ENCODE results near the gene MAGI2.

The MAGI2 gene

GRCh38 chr7:78215199-78215598 lies 1238.3 kb downstream of the MAGI2 start:
- in situ Hi-C loops (cut with HindIII; ENCODE audit: low sequenced_read_pairs): no loop called here

- in situ Hi-C loops (cut with HindIII; ENCODE audit: low sequenced_read_pairs): no loop called here
Measured at GRCh38 chr7:78213402-78213801, 1240.1 kb downstream of the MAGI2 start.

- in situ Hi-C loops (cut with HindIII; ENCODE audit: low sequenced_read_pairs): no loop called here
Measured at GRCh38 chr7:78212476-78213060, 1240.9 kb downstream of the MAGI2 start.

GRCh38 chr7:78207269-78207668 lies 1246.2 kb downstream of the MAGI2 start:
- in situ Hi-C loops (cut with HindIII; ENCODE audit: low sequenced_read_pairs): no loop called here

GRCh38 chr7:78206769-78207168 lies 1246.7 kb downstream of the MAGI2 start:
- in situ Hi-C loops (cut with HindIII; ENCODE audit: low sequenced_read_pairs): no loop called here

- in situ Hi-C loops (cut with HindIII; ENCODE audit: low sequenced_read_pairs): no loop called here
Measured at GRCh38 chr7:78203042-78203720, 1250.3 kb downstream of the MAGI2 start.

GRCh38 chr7:78198756-78199155 lies 1254.7 kb downstream of the MAGI2 start:
- in situ Hi-C loops (cut with HindIII; ENCODE audit: low sequenced_read_pairs): no loop called here

- in situ Hi-C loops (cut with HindIII; ENCODE audit: low sequenced_read_pairs): no loop called here
Measured at GRCh38 chr7:78197447-78197846, 1256.0 kb downstream of the MAGI2 start.

GRCh38 chr7:78195281-78195680 lies 1258.2 kb downstream of the MAGI2 start:
- in situ Hi-C loops (cut with HindIII; ENCODE audit: low sequenced_read_pairs): no loop called here

- in situ Hi-C loops (cut with HindIII; ENCODE audit: low sequenced_read_pairs): no loop called here
Measured at GRCh38 chr7:78194611-78195010, 1258.9 kb downstream of the MAGI2 start.

- in situ Hi-C loops (cut with HindIII; ENCODE audit: low sequenced_read_pairs): no loop called here
Measured at GRCh38 chr7:78191475-78192079, 1261.9 kb downstream of the MAGI2 start.

GRCh38 chr7:78189762-78190161 lies 1263.7 kb downstream of the MAGI2 start:
- in situ Hi-C loops (cut with HindIII; ENCODE audit: low sequenced_read_pairs): no loop called here

GRCh38 chr7:78185149-78185745 lies 1268.2 kb downstream of the MAGI2 start:
- in situ Hi-C loops (cut with HindIII; ENCODE audit: low sequenced_read_pairs): no loop called here

- in situ Hi-C loops (cut with HindIII; ENCODE audit: low sequenced_read_pairs): no loop called here
Measured at GRCh38 chr7:78184299-78184698, 1269.2 kb downstream of the MAGI2 start.

- in situ Hi-C loops (cut with HindIII; ENCODE audit: low sequenced_read_pairs): no loop called here
Measured at GRCh38 chr7:78179827-78180477, 1273.5 kb downstream of the MAGI2 start.

GRCh38 chr7:78179211-78179610 lies 1274.3 kb downstream of the MAGI2 start:
- in situ Hi-C loops (cut with HindIII; ENCODE audit: low sequenced_read_pairs): no loop called here

- in situ Hi-C loops (cut with HindIII; ENCODE audit: low sequenced_read_pairs): no loop called here
Measured at GRCh38 chr7:78178319-78178718, 1275.1 kb downstream of the MAGI2 start.

GRCh38 chr7:78176171-78176570 lies 1277.3 kb downstream of the MAGI2 start:
- in situ Hi-C loops (cut with HindIII; ENCODE audit: low sequenced_read_pairs): no loop called here

GRCh38 chr7:78175330-78176100 lies 1278.0 kb downstream of the MAGI2 start:
- in situ Hi-C loops (cut with HindIII; ENCODE audit: low sequenced_read_pairs): no loop called here

- in situ Hi-C loops (cut with HindIII; ENCODE audit: low sequenced_read_pairs): no loop called here
Measured at GRCh38 chr7:78173666-78174065, 1279.8 kb downstream of the MAGI2 start.
